H1 (cell line): ENCODE data around the gene CCDC148. TPM values are rescaled to one million over a fixed set of nuclear protein-coding genes. Genes with fewer than 3 reads are reported as not detected.

Experiments
- CHD1 ChIP-seq: IDR thresholded peaks from 2 replicates; pipeline ENCODE4 v1.6.1; 2012; ENCODE audit warnings: low read depth, low read length, improper control_type of control experiment
- MAFK ChIP-seq: IDR thresholded peaks from 2 replicates; pipeline ENCODE4 v1.6.1; 2012; ENCODE audit warnings: low read depth, mild to moderate bottlenecking, improper control_type of control experiment, low read length
- RAD21 ChIP-seq, 2 experiments: IDR thresholded peaks in 1 of 2; conservative IDR thresholded peaks in 1 of 2; 2 replicates each; pipeline ENCODE4 v1.6.1; 2011; ENCODE audit warnings: low read depth in 2 of 2, low read length in 2 of 2, improper control_type of control experiment in 1 of 2, inconsistent platforms in 1 of 2, mild to moderate bottlenecking in 1 of 2, moderate library complexity in 1 of 2
- polyA plus RNA-seq, 7 experiments: library from polyadenylated mRNA; depleted of rRNA in 3 of 7; stranded (reverse) in 5 of 7; unstranded in 2 of 7; fragments of >200 nt in 5 of 7; fragments of 200-250 nt in 2 of 7; gene quantifications; 1 replicate in 5 of 7; 2 replicates in 1 of 7; 4 replicates in 1 of 7; pipeline versions ENCODE4 v1.2.1 to v1.2.3, GENCODE V29; 2011 to 2013; ENCODE audit warnings: missing spikeins in 2 of 7, mixed read lengths in 2 of 7
- total RNA-seq: library from RNA; stranded (reverse); fragmentation: NEBNext Ultra II Directional; extraction: Animal tissue kit (Norgen Biotek cat#: 25700); gene quantifications from 2 replicates; pipeline ENCODE4 v1.2.1, GENCODE V29; 2021

The CCDC148 gene
- total and polyA plus RNA-seq, 2 of the 8 experiments (the other 6 are each of a cell fraction or from before 2014, with no cell fraction given), result 0.45 to 1.3 TPM

DNA sequence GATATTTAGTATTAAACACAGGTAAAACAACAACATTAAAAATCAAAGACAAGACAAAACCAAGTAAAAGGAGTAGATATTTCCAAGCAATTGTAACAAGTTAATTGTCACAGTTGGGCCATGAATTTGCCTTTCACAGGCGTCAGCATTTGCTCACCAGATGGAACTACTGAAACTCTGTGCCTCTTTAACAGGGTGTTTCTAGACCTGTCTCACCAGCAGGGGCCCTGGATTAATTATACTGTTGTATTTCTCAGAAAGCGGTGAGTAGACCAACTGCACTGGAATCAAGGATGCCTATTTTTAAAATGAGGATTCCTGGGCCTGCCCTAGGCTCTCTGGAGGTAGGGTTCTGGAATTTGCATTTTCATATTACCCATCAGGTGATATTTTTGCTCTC lies 262.3 kb downstream of the CCDC148 start (continued):
- no peak for TF ChIP-seq MAFK
- TF ChIP-seq RAD21 (IDR thresholded peaks at IDR 0.05 in 1 of 2, conservative IDR thresholded peaks at IDR 0.05 in 1 of 2; ENCODE audit: low read depth in 2 of 2, low read length in 2 of 2), result no peak
- no peak for TF ChIP-seq CHD1
